SW 1271 (cell line): ENCODE measurements around the gene SPTB.

Source experiments
- DNase-seq, 2 experiments: peaks; one replicate each; lab custom pipeline; 2025; lab: John Stamatoyannopoulos, UW

Gene SPTB

DNA sequence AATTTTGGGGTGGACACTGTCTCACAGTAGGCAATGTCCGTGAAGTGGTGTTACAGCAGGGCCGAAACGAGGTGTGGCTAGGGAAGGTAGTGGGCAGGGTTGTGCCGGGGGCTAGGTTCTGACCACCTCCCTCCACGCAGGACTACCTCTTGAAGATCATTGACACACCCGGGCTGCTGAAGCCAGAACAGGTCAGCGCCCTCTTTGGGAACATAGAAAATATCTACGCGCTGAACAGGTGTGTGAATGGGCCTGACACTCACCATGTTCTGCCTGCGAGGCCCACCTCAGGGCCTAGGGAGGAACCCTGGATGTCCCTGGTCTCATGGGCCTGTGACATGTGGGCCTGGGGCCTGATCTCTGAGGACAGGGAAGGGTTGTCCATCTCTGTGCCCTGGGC is 150.9 kb downstream of the SPTB start:
- no peak for DNase-seq

DNA sequence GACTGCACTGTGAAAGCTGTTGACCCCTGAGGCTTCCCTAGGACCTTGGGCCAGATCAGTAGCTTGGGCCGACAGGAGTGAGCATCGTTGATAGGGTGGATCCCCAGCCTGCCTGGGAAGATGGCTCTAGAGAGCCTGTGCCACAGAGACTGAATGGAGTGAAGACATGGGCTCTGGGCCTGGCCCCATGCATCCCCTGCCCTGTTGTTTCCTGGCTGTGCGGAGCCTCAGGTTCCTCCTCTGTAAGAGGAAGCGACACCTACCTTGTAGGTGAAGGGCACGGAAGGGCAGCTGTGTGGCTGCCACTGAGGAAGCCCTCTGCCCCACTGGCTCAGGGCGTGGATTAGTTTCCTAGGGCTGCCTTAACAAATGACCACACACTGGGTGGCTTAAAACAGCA is 151.6 kb downstream of the SPTB start:
- DNase-seq = no peak

DNA sequence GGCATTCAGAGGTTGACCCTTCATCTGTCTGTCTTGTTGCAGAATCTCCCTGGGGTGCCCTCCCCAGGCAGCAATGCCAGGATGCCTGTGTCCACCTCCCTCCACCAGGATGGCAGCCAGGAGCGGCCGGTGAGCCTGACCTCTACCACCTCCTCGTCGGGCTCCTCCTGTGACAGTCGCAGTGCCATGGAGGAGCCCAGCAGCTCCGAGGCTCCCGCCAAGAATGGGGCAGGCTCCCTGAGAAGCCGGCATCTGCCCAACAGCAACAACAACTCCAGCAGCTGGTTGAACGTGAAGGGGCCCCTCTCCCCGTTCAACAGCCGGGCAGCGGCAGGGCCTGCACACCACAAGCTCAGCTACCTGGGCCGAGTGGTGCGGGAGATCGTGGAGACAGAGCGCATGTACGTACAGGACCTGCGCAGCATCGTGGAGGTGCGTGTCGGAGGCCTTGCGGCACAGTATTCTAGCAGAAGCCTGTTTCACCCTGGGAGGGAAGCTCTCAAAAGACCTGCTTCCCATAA is 152.1 kb downstream of the SPTB start:
- DNase-seq = no peak

DNA sequence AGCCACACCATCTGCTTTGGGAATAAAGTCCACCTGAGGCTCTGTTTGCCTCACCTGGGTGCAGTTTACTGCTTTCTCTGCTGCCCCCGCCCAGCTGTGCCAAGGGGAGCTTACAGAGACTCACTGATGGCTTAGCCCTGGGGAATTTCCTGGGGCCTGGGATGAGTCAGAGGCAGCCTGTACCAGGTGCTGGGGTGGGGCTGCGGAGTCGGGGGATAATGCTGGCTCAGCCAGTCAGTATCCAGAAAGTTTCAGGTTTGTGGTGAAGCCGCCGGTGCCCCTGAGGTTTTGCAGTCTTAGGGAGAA is 153.2 kb downstream of the SPTB start:
- peak in 1 of 2 experiments; percentile 50 for DNase-seq

DNA sequence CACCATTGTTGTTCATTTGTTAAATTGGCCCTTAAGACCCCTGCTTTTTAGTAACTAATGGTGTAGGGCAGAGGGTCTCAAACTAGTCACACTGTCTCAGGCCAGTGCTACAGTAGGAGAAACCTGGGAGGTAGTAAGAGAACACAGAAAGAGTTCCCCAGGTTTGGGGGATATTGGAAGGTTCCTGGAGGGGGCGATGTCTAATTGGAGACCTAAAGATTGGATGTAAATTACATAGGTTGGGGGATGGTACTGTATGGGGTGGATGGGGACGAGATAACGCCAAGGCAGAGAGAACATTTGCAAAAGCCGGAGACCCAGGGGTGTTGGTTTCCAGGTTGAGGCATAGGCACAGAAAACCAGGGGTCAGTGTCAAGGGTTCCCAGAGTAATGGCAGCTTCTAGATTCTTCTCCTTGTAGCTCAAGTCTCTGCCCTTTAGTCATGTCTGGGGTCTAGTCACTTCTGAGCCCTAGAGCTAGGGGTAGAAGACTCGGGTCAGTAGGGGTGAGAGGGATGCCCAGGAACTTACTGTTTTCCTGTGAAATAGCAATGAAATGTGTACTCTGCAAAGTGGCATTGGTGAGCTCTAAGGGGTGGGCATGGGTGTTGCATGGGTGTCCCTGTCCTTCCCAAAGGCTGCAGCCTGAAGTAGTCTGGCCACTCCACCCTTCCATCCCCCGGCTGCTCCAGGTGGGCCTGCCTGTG is 153.7 kb downstream of the SPTB start:
- no peak for DNase-seq

DNA sequence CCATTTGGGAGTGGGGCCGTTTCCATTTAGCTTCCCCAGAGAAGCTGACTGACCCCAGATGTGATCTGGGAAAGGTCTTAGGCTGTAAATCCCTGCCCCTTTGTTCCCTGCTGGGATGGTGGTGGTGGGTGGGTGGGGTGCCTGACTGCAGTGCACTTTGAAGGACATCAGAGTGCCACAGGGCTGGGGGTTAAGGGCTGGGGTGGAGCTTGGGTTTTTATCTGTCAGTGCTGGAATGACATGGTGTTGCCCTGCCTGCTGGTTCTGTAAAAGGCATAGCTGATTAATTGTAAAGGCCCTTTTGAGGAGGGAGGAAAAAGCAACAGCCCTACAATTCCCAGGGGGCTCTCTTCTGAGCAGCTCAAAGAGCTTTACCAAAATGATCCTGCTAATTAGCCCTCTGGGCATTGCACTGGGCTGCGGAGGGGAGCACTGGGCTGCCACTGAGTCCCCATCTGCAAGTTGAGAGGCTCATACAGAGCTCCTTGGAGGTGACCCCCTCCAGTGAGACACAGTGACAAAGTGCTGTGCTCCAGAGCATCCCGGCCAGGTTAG is 154.4 kb downstream of the SPTB start:
- DNase-seq = no peak

DNA sequence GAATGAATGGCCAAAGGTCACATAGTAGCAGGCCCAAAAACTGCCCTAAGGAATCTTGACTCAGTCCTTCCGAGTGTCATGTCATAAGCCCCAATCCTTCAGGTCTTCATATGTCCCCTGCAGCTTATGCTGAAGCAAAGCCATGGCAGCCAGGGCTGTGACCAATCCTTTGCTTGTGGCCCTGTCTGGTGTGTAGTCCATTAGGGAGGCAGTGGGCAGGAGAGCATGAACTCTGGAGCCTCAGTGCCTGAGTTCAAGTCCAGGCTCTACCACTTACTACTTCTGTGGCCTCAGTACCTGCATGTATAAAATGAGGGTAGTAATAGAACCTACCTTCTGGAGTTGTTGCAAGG is 155.2 kb downstream of the SPTB start:
- no peak for DNase-seq

DNA sequence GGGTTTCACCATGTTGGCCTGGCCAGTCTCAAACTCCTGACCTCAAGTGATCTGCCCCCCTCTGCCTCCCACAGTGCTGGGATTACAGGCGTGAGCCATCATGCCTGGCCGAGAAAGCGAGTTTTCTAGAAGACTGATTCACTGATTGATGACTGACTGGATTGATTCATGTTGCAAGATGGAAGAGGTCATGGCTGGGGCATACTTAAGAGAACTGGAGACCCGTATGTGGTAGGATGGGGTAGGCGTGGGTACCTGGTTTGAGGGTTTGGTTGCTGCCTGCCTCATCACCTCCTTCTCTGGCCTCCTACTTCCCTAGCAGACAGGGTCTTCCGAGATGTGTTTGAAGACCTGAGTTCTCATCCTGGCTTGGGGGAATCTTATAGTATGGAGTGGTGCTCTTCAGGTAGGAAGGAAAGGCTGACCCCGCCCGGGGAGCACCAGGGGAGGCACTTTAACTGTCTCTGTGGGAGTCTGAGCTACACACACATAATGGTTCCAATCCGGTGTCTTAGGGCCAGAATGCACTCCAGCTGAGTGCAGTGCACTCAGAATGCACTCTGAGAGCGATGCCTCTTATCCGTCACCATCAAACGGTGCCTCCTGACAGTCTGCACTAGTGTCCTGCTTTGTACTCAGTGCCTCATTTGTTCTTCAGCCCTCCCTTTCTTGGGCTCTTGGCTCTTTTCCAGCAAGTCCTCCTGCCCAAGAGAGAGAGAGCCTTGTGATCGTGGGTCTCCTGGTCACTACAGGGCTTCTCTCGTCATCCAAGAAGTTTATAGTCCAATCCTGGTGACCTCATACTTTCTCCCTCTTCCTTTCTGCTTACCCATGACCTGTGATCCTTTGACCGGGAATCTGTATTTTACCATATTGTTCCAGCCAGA is 155.8 kb downstream of the SPTB start:
- no peak for DNase-seq

DNA sequence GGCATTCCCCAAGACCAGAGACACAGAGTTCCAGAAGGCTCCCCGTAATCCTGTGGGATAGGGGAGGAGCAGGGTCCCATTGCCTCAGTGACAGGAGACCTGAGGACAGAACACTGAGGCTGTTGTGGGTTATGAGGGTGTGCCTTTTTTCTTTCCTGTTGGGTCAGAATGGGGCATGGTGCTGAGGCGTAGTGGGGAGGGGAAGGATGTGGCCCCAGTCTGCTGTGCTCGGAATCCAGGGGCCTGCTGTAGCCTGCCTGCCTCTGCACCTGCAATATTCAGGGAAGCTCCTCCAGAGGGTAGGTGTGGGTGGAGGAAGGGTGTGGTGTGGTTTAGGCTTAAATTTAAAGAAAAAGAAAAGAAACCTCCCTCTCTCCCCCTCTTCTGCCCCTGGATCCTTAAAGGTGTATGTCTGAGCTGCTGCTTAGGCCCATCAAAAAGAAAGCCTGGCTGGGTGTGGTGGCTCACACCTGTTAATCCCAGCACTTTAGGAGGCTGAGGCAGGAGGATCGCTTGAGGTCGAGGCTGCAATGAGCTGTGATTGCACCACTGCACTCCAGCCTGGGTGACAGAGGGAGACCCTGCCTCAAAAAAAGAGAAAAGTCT is 156.8 kb downstream of the SPTB start:
- no peak for DNase-seq

DNA sequence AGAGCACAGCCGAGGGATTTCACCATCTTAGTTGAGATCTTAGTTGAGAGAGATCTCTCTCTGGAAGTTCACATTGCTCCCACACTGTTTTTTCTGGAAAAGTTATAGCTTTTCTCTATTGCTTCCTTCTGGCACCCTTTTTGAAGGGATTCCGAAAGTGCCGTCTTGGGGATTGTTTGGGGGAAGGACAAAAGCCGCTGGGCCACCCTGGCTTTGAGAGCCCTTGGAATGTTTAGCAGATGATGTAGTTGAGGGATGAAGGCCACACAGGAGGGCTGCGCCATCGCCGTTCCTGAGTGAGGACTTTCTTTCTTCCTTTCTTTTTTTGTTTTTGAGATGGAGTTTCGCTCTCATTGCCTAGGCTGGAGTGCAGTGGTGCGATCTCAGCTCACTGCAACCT is 157.8 kb downstream of the SPTB start:
- no peak for DNase-seq

DNA sequence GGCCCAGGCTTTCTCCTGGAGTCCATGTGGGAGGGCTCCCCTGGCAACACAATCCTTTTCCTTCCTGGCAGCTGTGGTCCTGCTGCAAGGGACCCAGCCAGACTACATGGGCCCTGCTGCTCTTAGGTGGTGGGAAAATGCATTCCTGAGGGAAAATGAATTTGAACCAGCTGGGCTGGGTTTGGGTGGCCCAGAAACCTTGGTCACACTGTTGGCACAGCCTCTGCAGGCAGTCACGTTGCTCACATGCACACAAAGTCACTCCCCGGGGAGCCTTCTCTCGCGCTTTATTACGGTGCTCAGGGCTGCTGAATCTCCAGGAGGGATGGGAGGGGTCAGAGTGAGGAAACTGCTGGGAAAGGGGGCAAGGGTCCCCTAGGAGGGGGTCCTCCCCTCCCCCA is 158.3 kb downstream of the SPTB start:
- DNase-seq = no peak

DNA sequence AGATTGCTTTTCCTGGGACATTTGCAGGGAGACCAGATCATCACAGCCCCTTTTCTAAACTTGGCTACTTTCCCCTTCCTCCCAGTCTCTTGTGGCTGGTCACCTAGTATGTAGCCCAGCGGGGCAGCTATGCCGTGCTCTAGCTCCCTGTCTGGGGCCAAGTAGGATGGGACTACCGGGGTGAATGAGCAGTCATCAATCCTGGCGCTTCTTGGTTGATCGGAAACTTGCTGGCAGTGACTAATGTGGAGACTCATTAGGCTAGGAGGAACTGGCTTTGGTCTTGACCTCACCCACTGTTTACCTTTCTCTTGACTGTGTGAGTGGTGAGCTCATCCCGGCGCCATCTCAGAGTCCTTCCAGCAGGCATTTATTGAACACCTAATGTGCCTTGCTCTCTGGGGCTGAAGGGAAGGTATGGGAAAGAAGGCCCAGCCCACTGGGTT is 159.6 kb downstream of the SPTB start:
- peak; percentile 56 to 66 for DNase-seq

DNA sequence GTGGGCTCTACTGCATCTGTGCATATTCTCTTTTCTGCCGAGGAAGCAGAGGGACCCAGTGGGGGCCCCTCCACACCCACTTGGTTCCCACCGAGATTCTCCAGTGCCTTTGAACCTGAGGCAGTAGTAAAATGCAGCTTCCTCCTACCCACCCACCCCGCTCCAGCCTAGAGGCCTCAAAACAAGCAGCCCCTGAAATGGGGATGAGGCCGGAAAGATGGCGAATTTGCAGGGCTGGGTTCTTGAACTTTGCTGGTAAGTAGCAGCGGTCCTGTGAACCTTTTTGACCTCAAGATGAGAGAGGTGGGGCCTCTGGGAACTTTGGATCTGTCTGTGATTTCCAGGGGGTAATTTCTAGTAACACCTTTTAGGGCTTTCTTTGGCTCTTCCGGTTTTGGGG is 160.1 kb downstream of the SPTB start:
- no peak for DNase-seq

DNA sequence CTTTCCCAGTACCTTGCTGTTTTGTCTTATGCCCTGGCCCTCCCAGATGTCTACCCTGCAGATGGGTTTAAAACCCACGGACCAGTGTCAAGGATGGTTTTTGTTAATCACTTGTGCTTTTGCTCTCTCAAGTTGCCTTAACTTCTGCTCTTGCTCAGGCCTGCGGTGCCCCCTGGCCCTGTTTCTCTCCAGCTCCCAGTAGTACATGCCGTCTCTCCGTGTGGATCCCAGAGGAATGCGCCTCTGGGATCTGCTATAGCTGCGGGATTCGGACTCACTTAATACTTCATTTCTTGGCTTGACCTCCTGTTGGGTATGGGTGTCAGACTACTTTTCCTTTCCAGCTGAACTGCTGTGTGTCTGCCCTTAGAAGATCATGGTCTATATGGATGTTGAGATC is 160.9 kb downstream of the SPTB start:
- DNase-seq = no peak

DNA sequence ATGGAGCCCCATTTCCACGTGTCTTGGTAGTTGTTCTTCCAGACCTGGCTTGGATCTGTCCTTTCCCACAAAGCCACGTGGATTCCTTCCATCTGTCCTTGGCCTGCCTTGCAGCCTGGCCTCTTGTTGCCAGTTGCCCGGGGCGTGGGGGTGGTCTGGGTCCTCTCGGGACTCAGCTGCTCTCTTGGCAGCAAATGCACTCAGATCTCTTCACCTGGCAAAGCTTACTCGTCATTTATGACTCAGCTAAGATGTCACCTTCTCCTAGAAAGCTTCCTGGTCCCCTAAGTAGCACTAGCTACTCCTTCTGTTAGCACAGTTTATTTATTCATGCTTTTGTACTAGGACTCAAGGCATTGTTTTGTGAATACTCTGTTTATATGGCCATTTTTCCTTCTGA is 161.8 kb downstream of the SPTB start:
- DNase-seq = no peak

DNA sequence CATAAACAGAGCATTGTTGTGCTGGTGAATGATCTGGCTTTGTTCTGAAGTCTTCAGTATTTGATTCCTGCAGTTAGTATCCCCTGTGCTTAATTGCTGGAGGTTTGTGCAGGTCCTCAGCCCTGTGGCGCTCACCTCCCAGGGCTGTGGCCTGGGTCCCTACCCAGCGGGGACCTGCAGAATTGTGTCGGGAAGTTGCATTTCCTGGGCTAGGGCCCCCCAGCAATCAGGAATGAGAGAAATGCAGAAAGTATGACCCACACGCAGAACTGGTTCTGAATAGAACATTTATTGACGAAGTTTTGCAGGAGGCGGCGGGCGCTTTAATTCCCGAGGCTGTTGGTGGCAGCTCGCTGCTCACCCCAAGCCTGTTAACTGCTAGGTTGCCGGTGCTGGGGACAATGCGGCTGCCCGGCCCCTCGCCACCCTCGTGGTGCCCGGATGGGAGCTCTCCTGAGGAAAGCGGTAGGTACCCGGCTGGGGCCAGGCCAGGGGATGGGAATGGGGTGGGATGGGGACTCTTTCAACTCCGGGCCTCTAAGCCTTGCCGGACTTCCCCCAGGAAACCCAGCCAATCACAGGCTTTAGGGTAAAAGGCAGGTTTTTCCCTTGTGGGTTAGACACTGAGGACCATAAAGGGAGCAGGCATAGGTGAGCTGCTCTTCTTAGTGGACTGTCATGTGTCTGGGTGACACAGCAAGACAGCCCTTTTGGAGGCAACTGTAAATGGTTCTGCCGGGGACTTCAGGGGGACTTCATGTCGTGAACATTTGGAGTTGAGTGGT is 163.9 kb downstream of the SPTB start:
- DNase-seq = no peak

DNA sequence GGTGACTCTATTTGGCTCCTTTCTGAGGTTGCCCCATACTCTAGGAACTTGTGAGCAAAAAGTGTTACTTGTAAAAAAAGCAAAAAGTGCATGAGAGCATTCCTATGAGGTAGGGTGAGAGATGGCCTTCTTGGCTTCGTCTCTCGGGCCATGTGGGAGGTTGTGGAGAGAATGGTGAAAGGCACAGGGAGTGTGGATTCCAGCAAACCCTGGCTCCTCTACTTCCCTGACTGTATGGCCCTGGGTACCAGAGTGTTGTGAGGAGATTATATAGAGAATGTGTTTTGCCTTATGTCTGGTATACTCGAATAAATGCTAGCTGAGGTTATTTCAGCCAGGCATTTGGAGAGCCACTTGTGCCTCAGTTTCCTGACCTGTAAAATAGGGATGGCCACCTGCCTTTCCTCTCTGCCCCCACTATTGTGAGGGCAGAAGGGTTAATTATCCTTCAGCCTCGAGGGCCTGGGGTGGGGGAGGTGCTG is 164.5 kb downstream of the SPTB start:
- DNase-seq = no peak

DNA sequence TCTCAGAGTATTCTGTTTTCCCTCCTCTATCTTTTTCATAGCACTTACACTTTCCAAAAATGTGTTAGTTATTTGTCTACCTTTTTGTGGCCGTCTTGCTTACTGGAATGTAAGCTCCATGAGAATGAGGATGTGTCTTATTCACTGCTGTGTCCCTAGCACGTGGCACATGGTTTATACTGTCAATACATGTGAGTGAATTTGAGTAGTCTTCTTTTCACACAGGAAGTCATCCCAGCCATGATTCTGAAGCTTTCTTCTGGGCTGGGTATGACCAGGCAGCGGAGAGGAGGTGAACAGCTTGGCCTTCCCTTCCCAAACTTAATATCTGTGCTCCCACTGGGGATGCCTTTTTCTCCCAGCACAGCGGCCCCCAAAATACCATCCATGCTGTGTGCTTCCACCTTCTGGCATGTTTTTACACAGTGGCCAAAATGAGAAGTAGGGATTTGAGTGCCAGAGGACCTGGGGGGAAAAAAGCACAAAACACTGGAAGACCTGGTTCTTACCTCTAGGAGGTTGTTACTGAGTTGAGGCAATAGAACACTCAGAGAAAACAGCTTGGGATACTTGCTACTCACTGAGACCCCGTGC is 165.2 kb downstream of the SPTB start:
- no peak for DNase-seq

DNA sequence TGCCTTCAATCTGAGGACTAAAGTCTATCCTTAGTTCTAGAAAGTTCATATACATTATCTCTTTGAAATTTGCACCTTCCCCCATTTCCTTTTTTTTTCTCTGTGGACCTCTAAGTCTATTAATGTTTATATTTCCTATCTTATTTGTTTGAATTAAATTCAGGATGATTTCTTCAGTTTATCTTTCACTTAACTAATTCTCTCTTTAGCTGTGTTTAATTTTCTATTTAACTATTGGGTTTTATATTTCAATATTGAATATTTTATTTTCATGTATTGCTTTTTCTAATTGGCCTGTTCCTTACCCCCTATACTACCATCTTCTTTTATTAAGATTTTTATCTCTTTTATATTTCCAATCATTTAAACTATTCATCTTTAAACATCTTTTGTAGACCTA is 166.0 kb downstream of the SPTB start:
- DNase-seq = no peak

DNA sequence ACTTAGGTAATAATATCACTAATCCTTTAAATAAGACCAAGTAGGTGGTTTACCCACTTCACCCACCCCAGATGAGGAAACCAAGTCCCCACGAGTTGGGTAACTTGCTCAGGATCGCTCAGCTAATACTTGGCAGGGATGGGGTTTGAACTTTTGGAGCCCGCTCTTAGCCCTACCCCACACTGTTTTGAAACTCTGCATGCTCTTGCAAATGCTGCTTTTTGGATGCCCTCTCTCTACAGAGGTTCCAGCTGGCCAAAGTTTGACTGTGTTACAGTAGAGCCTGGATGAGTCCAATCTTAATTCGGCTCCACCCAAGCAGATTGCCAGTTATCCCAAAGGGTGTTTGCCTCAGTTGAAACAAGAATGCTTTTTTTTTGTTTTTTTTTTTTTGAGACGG is 168.7 kb downstream of the SPTB start:
- no peak for DNase-seq

DNA sequence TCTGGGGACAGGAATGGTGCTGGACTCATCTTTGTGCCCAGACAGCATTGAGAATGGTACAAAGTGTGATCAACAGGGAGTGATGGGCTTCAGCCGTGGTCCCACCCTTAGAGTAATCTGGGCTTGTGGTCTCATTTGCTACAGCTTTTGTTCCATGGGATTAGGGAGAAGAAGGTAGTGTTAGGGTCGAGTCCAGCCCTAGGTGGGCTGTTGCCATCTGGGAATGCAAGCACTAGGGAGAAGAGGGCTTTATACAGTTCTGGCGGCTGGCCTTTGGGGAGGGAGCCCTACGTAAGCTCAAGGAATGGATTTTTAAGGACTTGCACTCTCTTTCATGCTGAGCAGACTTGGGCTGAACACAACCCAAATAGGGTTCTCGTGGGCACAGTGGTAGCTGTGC is 170.6 kb downstream of the SPTB start:
- DNase-seq = no peak
